ENCODE data around the gene ZNF574. TPM values are rescaled to one million over a fixed set of nuclear protein-coding genes. Genes with fewer than 3 reads are reported as not detected.
A peak's percentile ranks its signal among the peaks of the same experiment; 100 is the strongest.

The ZNF574 gene
- total RNA-seq, 1 experiment from 2014 or later, result 24.6 TPM

DNA sequence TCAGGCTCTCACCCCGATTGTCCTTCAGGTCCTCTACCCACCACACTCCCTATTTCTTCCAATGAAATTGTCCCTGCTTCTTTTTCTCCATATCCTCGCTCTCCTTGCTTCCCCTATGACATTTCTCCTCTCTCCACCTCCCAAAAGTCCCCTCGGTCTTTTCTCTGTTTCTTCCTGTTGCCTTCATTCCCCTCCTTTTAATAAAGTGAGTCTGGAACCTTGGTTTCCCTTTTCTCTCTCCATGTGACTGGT, 676 bp upstream of the ZNF574 start:
- ChIA-PET RAD21 (ENCODE audit: low non-redundant PET in 1 of 2, low total read pairs in 2 of 2, uncharacterized antibody in 2 of 2, unreplicated experiment in 2 of 2) (no interaction called here), CTCF (no interaction called here), POLR2A (no interaction called here)
- DNase-seq (ENCODE audit: low read depth, low spot score), result no peak
- Histone ChIP-seq H3K79me2 (ENCODE audit: insufficient read depth, low read length) (peaks cover 44% of the 10 kb centered on the region), H3K27me3 (ENCODE audit: insufficient read depth, low read length) (no peaks in the 10 kb centered on the region), H4K20me1 (ENCODE audit: insufficient read depth) (no peaks in the 10 kb centered on the region; the same call in 1 of the 2 replicates), H3K4me3 (replicated peaks in 1 of 2; ENCODE audit: low read depth in 1 of 2, low read length in 2 of 2) (peak overlapping the region; percentile 91 to 97), H3K4me1 (ENCODE audit: control insufficient read depth in 1 of 2, insufficient read depth in 2 of 2, low read length in 2 of 2) (peaks cover 11 to 36% of the 10 kb centered on the region in 2 experiments), H3K27ac (ENCODE audit: low read depth, low read length) (peak overlapping the region; percentile 90), H3K36me3 (ENCODE audit: control insufficient read depth in 1 of 2, insufficient read depth in 2 of 2, low read length in 2 of 2) (peaks cover 11 to 19% of the 10 kb centered on the region in 2 experiments; a peak in 3 of 4 replicates), H2AFZ (ENCODE audit: low read depth, low read length, poor library complexity, severe bottlenecking) (no peak overlapping the region), H3K9me2 (ENCODE audit: insufficient read depth) (no peaks in the 10 kb centered on the region), H3K9me3 (ENCODE audit: control insufficient read depth in 1 of 2, insufficient read depth in 1 of 2, low read depth in 1 of 2, low read length in 2 of 2) (no peaks in the 10 kb centered on the region), H3K4me2 (ENCODE audit: low read length) (peak overlapping the region; percentile 98), H3K9ac (ENCODE audit: low read length) (peak overlapping the region; percentile 99)
- intact Hi-C loops (cut with micrococcal nuclease), result loop anchor here (10.0 kb wide), 1 partner anchor 450 kb away; the partner anchor contains the start of gene CEACAM1
- peak; percentile 2 for ATAC-seq
- TF ChIP-seq POLR2A (IDR thresholded peaks at IDR 0.05; ENCODE audit: borderline replicate concordance, extremely low read depth, insufficient read depth, insufficient read length) (peak; percentile 30), YY1 (IDR thresholded peaks at IDR 0.05; ENCODE audit: extremely low read depth, insufficient replicate concordance, low read depth, low read length) (no peak), SIN3A (IDR thresholded peaks at IDR 0.05; ENCODE audit: low read depth) (peak; percentile 55; the same call in 1 of the 2 replicates), EZH2phosphoT487 (IDR thresholded peaks at IDR 0.05; ENCODE audit: borderline replicate concordance) (no peak)
- BruUV-seq (replicated peaks), result TSS peak; percentile 94

GRCh38 chr19:42076380-42076944, 496 bp downstream of the ZNF574 start:
- H3K36me3 ChIP-seq (ENCODE audit: control insufficient read depth in 1 of 2, insufficient read depth in 2 of 2, low read length in 2 of 2), result peaks cover 15 to 29% of the 10 kb centered on the region in 2 experiments
- H3K9ac ChIP-seq (ENCODE audit: low read length), result peak overlapping the region; percentile 99
- intact Hi-C loops (cut with micrococcal nuclease), result loop anchor here (10.0 kb wide), 1 partner anchor 448 kb away; the partner anchor contains the start of gene CEACAM1
- peaks cover 11 to 36% of the 10 kb centered on the region in 2 experiments for H3K4me1 ChIP-seq (ENCODE audit: control insufficient read depth in 1 of 2, insufficient read depth in 2 of 2, low read length in 2 of 2)
- ATAC-seq, result no peak; the same call in 1 of the 2 replicates
- POLR2A ChIA-PET, result interaction anchor here (0.6 to 1.0 kb wide), 6 partner anchors 9 to 217 kb away, joined by 3 to 4 read pairs (median 3); partner anchors contain the start of gene RPS19
- H3K9me2 ChIP-seq (ENCODE audit: insufficient read depth), result no peaks in the 10 kb centered on the region
- RAD21 ChIA-PET (ENCODE audit: low non-redundant PET in 1 of 2, low total read pairs in 2 of 2, uncharacterized antibody in 2 of 2, unreplicated experiment in 2 of 2), result no interaction called here
- H3K4me3 ChIP-seq (replicated peaks in 1 of 2; ENCODE audit: low read depth in 1 of 2, low read length in 2 of 2), result peak overlapping the region; percentile 91 to 97
- no peaks in the 10 kb centered on the region for H3K27me3 ChIP-seq (ENCODE audit: insufficient read depth, low read length)
- no peaks in the 10 kb centered on the region for H3K9me3 ChIP-seq (ENCODE audit: control insufficient read depth in 1 of 2, insufficient read depth in 1 of 2, low read depth in 1 of 2, low read length in 2 of 2)
- H2AFZ ChIP-seq (ENCODE audit: low read depth, low read length, poor library complexity, severe bottlenecking), result no peak overlapping the region
- peaks cover 54% of the 10 kb centered on the region for H3K79me2 ChIP-seq (ENCODE audit: insufficient read depth, low read length)
- CTCF ChIA-PET, result interaction anchor here (0.8 to 1.6 kb wide), 4 partner anchors 16 to 203 kb away, joined by 3 to 4 read pairs (median 4); no protein-coding TSS in a partner anchor
- peak overlapping the region; percentile 91 for H3K4me2 ChIP-seq (ENCODE audit: low read length)
- no TSS peak for BruUV-seq (replicated peaks)
- no peaks in the 10 kb centered on the region; the same call in 1 of the 2 replicates for H4K20me1 ChIP-seq (ENCODE audit: insufficient read depth)
- no peak for DNase-seq (ENCODE audit: low read depth, low spot score)
- peak overlapping the region; percentile 73 for H3K27ac ChIP-seq (ENCODE audit: low read depth, low read length)
- TF ChIP-seq SIN3A (IDR thresholded peaks at IDR 0.05; ENCODE audit: low read depth) (no peak), ZFX (IDR thresholded peaks at IDR 0.05) (peak; percentile 60)

Data from HCT116 (cell line).